ENCODE results near the gene CBL. TPM values are rescaled to one million over a fixed set of nuclear protein-coding genes. Genes with fewer than 3 reads are reported as not detected.

Gene CBL
- total and polyA plus RNA-seq, 2 experiments from 2014 or later: 6.5 to 18.3 TPM

DNA sequence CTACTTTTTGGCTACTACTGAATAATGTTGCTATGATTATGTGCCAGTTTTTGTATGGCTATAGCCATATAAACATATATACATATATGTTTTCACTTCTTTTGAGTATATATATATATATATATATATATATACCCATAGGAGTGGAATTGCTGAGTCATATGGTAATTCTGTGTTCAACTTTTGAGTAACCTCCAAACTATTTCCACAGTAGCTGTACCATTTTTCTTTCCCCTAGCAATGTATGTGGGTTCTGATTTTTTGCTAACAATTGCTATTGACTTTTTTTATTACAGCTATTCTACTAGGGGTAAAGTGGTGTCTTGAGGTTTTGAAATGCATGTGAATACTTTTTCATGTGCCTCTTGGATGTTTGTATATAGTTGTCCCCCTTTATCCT, 30.4 kb downstream of the CBL start:
- no peak overlapping the region for H3K4me3 ChIP-seq
- TF ChIP-seq, protein P1, sequence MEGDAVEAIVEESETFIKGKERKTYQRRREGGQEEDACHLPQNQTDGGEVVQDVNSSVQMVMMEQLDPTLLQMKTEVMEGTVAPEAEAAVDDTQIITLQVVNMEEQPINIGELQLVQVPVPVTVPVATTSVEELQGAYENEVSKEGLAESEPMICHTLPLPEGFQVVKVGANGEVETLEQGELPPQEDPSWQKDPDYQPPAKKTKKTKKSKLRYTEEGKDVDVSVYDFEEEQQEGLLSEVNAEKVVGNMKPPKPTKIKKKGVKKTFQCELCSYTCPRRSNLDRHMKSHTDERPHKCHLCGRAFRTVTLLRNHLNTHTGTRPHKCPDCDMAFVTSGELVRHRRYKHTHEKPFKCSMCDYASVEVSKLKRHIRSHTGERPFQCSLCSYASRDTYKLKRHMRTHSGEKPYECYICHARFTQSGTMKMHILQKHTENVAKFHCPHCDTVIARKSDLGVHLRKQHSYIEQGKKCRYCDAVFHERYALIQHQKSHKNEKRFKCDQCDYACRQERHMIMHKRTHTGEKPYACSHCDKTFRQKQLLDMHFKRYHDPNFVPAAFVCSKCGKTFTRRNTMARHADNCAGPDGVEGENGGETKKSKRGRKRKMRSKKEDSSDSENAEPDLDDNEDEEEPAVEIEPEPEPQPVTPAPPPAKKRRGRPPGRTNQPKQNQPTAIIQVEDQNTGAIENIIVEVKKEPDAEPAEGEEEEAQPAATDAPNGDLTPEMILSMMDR (IDR thresholded peaks at IDR 0.05; ENCODE audit: low read depth, low read length): no peak
- no peaks in the 10 kb centered on the region for H3K4me1 ChIP-seq (ENCODE audit: low read depth)
- DNase-seq (ENCODE audit: low read depth in 1 of 2, low spot score in 1 of 2): peak in 1 of 2 donors; percentile 31
- no peaks in the 10 kb centered on the region for H3K27me3 ChIP-seq
- peaks cover 9% of the 10 kb centered on the region for H3K36me3 ChIP-seq
- no peak overlapping the region for H3K27ac ChIP-seq
- no peaks in the 10 kb centered on the region for H3K9me3 ChIP-seq (ENCODE audit: low read depth)

- Histone ChIP-seq H3K4me1 (ENCODE audit: low read depth) (no peaks in the 10 kb centered on the region), H3K4me3 (no peak overlapping the region), H3K36me3 (peaks cover 9% of the 10 kb centered on the region), H3K27me3 (no peaks in the 10 kb centered on the region), H3K9me3 (ENCODE audit: low read depth) (no peaks in the 10 kb centered on the region), H3K27ac (no peak overlapping the region)
- TF ChIP-seq, protein P1 (IDR thresholded peaks at IDR 0.05; ENCODE audit: low read depth, low read length): no peak
- no peak for DNase-seq (ENCODE audit: low read depth in 1 of 2, low spot score in 1 of 2)
Observed at GRCh38 chr11:119236891-119237290, 30.8 kb downstream of the CBL start.

- Histone ChIP-seq H3K27ac (no peak overlapping the region), H3K9me3 (ENCODE audit: low read depth) (no peaks in the 10 kb centered on the region), H3K36me3 (peaks cover 9% of the 10 kb centered on the region), H3K4me1 (ENCODE audit: low read depth) (no peaks in the 10 kb centered on the region), H3K4me3 (no peak overlapping the region), H3K27me3 (no peaks in the 10 kb centered on the region)
- TF ChIP-seq, protein P1 (IDR thresholded peaks at IDR 0.05; ENCODE audit: low read depth, low read length): no peak
- DNase-seq (ENCODE audit: low read depth in 1 of 2, low spot score in 1 of 2): no peak
Observed at GRCh38 chr11:119237515-119237914, 31.4 kb downstream of the CBL start.

- no peak overlapping the region for H3K4me3 ChIP-seq
- H3K27ac ChIP-seq: no peak overlapping the region
- TF ChIP-seq, protein P1 (IDR thresholded peaks at IDR 0.05; ENCODE audit: low read depth, low read length): no peak
- H3K9me3 ChIP-seq (ENCODE audit: low read depth): no peaks in the 10 kb centered on the region
- no peaks in the 10 kb centered on the region for H3K27me3 ChIP-seq
- no peak for DNase-seq (ENCODE audit: low read depth in 1 of 2, low spot score in 1 of 2)
- peaks cover 4% of the 10 kb centered on the region for H3K4me1 ChIP-seq (ENCODE audit: low read depth)
- no peaks in the 10 kb centered on the region for H3K36me3 ChIP-seq
Observed at GRCh38 chr11:119248750-119249670, 42.9 kb downstream of the CBL start.

DNA sequence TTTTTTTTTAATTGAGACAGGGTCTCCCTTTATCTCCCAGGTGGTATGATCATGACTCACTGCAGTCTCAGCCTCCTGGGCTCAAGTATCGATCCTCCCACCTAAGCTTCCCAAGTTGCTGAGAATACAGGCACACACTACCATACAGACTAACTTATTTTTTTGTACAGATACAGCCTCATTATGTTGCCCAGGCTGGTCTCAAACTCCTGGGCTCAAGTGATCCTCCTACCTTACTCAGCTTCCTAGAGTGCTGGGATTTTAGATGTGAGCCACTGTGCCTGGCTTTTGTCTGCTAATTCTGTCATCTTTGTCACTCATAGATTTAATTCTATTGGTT, 43.5 kb downstream of the CBL start:
- no peak for DNase-seq (ENCODE audit: low read depth in 1 of 2, low spot score in 1 of 2)
- Histone ChIP-seq H3K4me3 (no peak overlapping the region), H3K27ac (peak overlapping the region; percentile 58), H3K27me3 (no peaks in the 10 kb centered on the region), H3K36me3 (no peaks in the 10 kb centered on the region), H3K9me3 (ENCODE audit: low read depth) (no peaks in the 10 kb centered on the region), H3K4me1 (ENCODE audit: low read depth) (peaks cover 4% of the 10 kb centered on the region)
- TF ChIP-seq, protein P1 (IDR thresholded peaks at IDR 0.05; ENCODE audit: low read depth, low read length): no peak
